OCI-LY3 (cell line): Measurements from ENCODE around the gene WNT7A.

Experiments
- H2AFZ ChIP-seq: fragments of 200-600, 300-600 bp; shearing (Covaris generic); 2 replicates; pipeline ENCODE4 v1.6.0; 2014; ENCODE audit warnings: antibody characterized with exemption, low read depth, low read length
- H3K27ac ChIP-seq: fragments of 200-600, 300-600 bp; sonication (generic); 2 replicates; pipeline ENCODE4 v1.5.1; 2014; ENCODE audit warnings: mild to moderate bottlenecking, low read length, moderate library complexity, mixed read lengths
- H3K27me3 ChIP-seq: fragments of 200-600, 300-600 bp; sonication (generic); 2 replicates; pipeline ENCODE4 v1.6.1; 2014; ENCODE audit warnings: low read depth, low read length, mixed read lengths
- H3K36me3 ChIP-seq: fragments of 200-600, 300-600 bp; sonication (generic); replicated peaks from 2 replicates; pipeline ENCODE3; 2014; ENCODE audit warnings: low read depth, low read length, mixed read lengths
- H3K4me1 ChIP-seq: fragments of 300-600, 200-600 bp; sonication (generic); 2 replicates; pipeline ENCODE4 v1.6.1; 2014; ENCODE audit warnings: low read length, mixed read lengths
- H3K4me2 ChIP-seq: fragments of 200-600, 300-600 bp; sonication (generic); 2 replicates; pipeline ENCODE4 v1.6.1; 2014; ENCODE audit warnings: low read length, mixed read lengths
- H3K4me3 ChIP-seq: fragments of 300-600, 200-600 bp; sonication (generic); 2 replicates; pipeline ENCODE4 v1.5.1; 2014; ENCODE audit warnings: antibody characterized with exemption, mild to moderate bottlenecking, low read length, moderate library complexity
- H3K79me2 ChIP-seq: fragments of 300-600, 200-600 bp; shearing (Covaris generic); 2 replicates; pipeline ENCODE4 v1.6.1; 2014; ENCODE audit warnings: mild to moderate bottlenecking, low read length, mixed read lengths
- H3K9ac ChIP-seq: fragments of 300-600, 200-600 bp; shearing (Covaris generic); 2 replicates; pipeline ENCODE4 v1.6.0; 2014; ENCODE audit warnings: mild to moderate bottlenecking, low read length, moderate library complexity
- H3K9me3 ChIP-seq: fragments of 200-600, 300-600 bp; shearing (Covaris generic); 2 replicates; pipeline ENCODE4 v1.6.1; 2014; ENCODE audit warnings: low read length, mixed read lengths; ENCODE audit not compliant: insufficient read depth
- H4K20me1 ChIP-seq: fragments of 200-600, 300-600 bp; sonication (generic); 2 replicates; pipeline ENCODE4 v1.6.1; 2016; ENCODE audit warnings: low read length, mixed read lengths; ENCODE audit not compliant: insufficient read depth
- CTCF ChIP-seq: fragments of 200-600, 300-600 bp; sonication (generic); IDR thresholded peaks from 2 replicates; pipeline ENCODE4 v1.5.1; 2014; ENCODE audit warnings: antibody characterized with exemption, low read length, low read depth
- EZH2phosphoT487 ChIP-seq: fragments of 200-600 bp; shearing (Covaris generic); IDR thresholded peaks from 2 replicates; pipeline ENCODE4 v1.6.1; 2018; ENCODE audit warnings: antibody characterized with exemption, mixed run types, low read depth

Gene WNT7A

DNA sequence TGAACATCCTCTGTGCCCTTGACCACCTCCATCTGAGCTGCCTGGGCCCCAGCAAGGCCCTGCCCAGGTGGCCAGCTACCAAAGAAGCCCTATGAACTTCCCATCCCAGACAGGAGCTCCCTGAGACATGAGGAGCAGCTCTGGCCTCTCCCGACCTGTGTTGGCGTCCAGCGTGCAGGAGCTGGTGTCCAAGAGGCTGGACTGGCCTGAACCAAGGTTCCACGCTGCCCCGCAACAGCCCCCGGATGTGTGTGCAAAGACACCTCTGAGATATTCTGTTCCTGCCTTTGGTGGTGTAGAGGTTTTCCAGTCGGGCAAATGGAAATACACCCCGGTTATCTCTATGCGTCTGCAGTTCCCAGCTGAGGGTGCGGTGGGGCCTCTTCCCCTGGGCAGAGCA lies 42.1 kb downstream of the WNT7A start:
- Histone ChIP-seq H3K79me2 (no peaks in the 10 kb centered on the region), H3K4me3 (no peak overlapping the region), H3K36me3 (no peaks in the 10 kb centered on the region), H3K27me3 (peaks cover 66% of the 10 kb centered on the region), H3K4me1 (no peaks in the 10 kb centered on the region), H2AFZ (no peak overlapping the region), H3K4me2 (no peak overlapping the region), H3K9me3 (no peaks in the 10 kb centered on the region), H4K20me1 (no peaks in the 10 kb centered on the region), H3K27ac (no peak overlapping the region), H3K9ac (no peak overlapping the region)
- TF ChIP-seq EZH2phosphoT487 = no peak
- TF ChIP-seq CTCF = no peak

DNA sequence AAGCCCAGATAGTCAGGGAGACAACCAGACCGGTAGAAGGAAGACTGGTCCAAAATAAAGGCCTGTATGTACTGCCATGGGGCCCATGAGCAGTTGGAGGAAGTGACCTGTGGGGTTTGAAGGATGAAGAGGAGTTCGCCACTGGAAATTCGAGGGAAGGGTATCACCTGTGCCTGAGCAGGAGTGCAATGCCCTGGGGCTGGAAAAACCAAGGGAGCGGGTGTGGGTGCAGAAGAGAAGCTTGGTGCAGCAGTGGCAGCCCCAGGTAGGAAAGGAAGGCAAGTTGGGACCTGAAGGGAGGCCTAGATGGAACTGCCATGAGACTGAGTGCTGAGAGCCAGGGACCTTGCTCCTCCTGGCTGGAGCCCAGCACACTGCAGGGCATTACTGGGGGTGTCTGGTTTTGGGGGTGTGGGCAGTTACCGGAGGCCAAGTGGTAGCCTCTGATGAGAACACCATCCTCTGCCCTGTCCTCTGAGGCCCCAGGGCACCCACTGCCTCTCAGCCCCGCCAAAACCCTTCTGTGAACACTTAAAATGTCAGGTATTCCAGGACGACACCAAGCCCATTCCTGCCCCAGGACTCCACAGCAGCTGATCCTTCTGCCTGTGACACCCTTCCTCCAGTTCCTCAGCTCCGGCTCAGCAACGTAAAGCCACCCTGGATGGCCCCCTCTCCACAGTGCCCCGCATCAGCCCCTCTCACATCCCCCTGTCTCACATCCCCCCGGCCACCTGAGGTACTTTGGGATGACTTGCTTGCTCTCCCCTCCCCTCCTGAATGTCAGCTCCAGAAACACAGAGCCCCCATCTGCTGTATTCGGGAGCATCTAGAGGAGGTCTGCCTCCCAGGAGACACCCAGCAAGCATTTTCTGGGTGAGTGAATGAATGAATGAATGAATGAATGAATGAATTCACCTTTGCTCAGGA lies 42.9 kb downstream of the WNT7A start:
- no peak overlapping the region for H3K4me2 ChIP-seq
- no peaks in the 10 kb centered on the region for H4K20me1 ChIP-seq
- no peaks in the 10 kb centered on the region for H3K36me3 ChIP-seq
- H3K27ac ChIP-seq = no peak overlapping the region
- no peaks in the 10 kb centered on the region for H3K9me3 ChIP-seq
- peaks cover 58% of the 10 kb centered on the region for H3K27me3 ChIP-seq
- no peak overlapping the region for H3K9ac ChIP-seq
- no peak overlapping the region for H2AFZ ChIP-seq
- H3K79me2 ChIP-seq = no peaks in the 10 kb centered on the region
- H3K4me3 ChIP-seq = no peak overlapping the region
- no peaks in the 10 kb centered on the region for H3K4me1 ChIP-seq
- TF ChIP-seq CTCF (no peak), EZH2phosphoT487 (no peak)

DNA sequence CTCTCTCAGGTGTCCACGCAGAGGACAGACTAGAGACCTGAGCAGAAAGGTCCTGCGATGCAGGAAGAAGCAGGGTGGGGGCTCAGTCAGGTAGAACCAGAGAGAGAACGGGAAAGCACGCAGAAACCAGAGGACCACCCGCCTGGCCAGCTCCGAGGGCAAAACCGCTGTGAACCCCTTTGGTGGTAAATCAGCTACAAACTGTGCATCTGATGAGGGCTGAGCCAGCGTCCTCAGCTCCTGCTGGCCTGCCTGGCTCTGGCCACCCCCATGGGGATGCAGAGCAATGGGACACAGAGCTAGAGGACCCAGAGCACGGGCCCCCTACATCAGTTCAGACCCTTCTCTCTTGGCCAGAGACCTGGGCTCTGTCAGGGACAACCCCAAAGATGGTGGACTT lies 44.6 kb downstream of the WNT7A start:
- Histone ChIP-seq H3K27me3 (peaks cover 60% of the 10 kb centered on the region), H3K36me3 (no peaks in the 10 kb centered on the region), H3K9me3 (no peaks in the 10 kb centered on the region), H3K4me1 (no peaks in the 10 kb centered on the region), H2AFZ (no peak overlapping the region), H3K79me2 (no peaks in the 10 kb centered on the region), H3K27ac (no peak overlapping the region), H3K4me2 (no peak overlapping the region), H3K9ac (no peak overlapping the region), H4K20me1 (no peaks in the 10 kb centered on the region), H3K4me3 (no peak overlapping the region)
- TF ChIP-seq EZH2phosphoT487 = no peak
- TF ChIP-seq CTCF = no peak

GRCh38 chr3:13834258-13835035 lies 45.4 kb downstream of the WNT7A start:
- H3K4me2 ChIP-seq = no peak overlapping the region
- H3K4me3 ChIP-seq = no peak overlapping the region
- H4K20me1 ChIP-seq = no peaks in the 10 kb centered on the region
- H3K4me1 ChIP-seq = no peaks in the 10 kb centered on the region
- no peak overlapping the region for H2AFZ ChIP-seq
- H3K27ac ChIP-seq = no peak overlapping the region
- no peaks in the 10 kb centered on the region for H3K79me2 ChIP-seq
- H3K36me3 ChIP-seq = no peaks in the 10 kb centered on the region
- TF ChIP-seq CTCF (no peak), EZH2phosphoT487 (no peak)
- H3K9ac ChIP-seq = no peak overlapping the region
- H3K27me3 ChIP-seq = peaks cover 63% of the 10 kb centered on the region
- no peaks in the 10 kb centered on the region for H3K9me3 ChIP-seq
